ENCODE measurements around the gene TTC24. TPM values are rescaled to one million over a fixed set of nuclear protein-coding genes. Genes with fewer than 3 reads are reported as not detected.

TTC24 gene
- total RNA-seq, 4 donors from 2014 or later, result not detected

DNA sequence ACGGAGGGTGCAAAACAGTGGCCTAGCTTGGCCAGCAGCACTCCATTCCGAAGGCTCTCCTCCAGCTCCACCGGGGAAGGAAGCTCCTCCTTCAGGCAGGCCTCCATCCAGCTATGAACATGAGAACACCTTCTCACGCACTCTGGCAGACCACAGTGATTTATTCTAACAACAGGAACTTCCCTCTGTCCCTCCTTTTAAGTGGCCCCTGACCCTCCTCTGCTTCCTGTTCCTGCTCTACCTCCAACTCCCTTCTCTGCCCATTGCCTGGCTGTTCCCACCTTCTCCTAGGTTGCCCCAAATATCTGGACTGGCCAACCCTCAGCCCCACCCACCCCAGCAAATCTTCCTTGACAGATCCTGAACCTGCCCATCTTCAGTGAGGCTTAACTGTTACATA is 13.1 kb upstream of the TTC24 start:
- intact Hi-C loops (cut with DNase I; ENCODE audit: low total_unique reads) (no loop called here), in situ Hi-C loops (cut with MboI; ENCODE audit: low pct_ligation_motif_present in 1 of 4, low pct_unique_long_range_greater_than_20kb in 1 of 4, low sequenced_read_pairs in 3 of 4) (no loop called here)
- Histone ChIP-seq H3K27me3 (no peaks in the 10 kb centered on the region), H3K36me3 (no peaks in the 10 kb centered on the region), H3K27ac (no peak overlapping the region), H3K4me1 (peaks cover 0 to 15% (median 11%) of the 10 kb centered on the region in 4 donors), H3K9me3 (no peaks in the 10 kb centered on the region), H3K4me3 (no peak overlapping the region)
- no peak for DNase-seq
- TF ChIP-seq, protein P1, sequence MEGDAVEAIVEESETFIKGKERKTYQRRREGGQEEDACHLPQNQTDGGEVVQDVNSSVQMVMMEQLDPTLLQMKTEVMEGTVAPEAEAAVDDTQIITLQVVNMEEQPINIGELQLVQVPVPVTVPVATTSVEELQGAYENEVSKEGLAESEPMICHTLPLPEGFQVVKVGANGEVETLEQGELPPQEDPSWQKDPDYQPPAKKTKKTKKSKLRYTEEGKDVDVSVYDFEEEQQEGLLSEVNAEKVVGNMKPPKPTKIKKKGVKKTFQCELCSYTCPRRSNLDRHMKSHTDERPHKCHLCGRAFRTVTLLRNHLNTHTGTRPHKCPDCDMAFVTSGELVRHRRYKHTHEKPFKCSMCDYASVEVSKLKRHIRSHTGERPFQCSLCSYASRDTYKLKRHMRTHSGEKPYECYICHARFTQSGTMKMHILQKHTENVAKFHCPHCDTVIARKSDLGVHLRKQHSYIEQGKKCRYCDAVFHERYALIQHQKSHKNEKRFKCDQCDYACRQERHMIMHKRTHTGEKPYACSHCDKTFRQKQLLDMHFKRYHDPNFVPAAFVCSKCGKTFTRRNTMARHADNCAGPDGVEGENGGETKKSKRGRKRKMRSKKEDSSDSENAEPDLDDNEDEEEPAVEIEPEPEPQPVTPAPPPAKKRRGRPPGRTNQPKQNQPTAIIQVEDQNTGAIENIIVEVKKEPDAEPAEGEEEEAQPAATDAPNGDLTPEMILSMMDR (IDR thresholded peaks at IDR 0.05), result no peak
- TF ChIP-seq EP300 (IDR thresholded peaks at IDR 0.05; ENCODE audit: low read depth) (no peak), POLR2A (IDR thresholded peaks at IDR 0.05) (no peak), POLR2AphosphoS5 (IDR thresholded peaks at IDR 0.05) (no peak)
- WGBS, 2 donors (ENCODE audit: low coverage in 1 of 2), result 84 to 94% methylated on average over 3 to 4 of the region's 4 CpGs

- H3K4me3 ChIP-seq, result peak overlapping the region in 2 of 4 donors; percentile 44 to 51
- H3K27me3 ChIP-seq, result no peaks in the 10 kb centered on the region
- in situ Hi-C loops (cut with MboI; ENCODE audit: low pct_ligation_motif_present in 1 of 4, low pct_unique_long_range_greater_than_20kb in 1 of 4, low sequenced_read_pairs in 3 of 4), result no loop called here
- no peak for DNase-seq
- intact Hi-C loops (cut with DNase I; ENCODE audit: low total_unique reads), result no loop called here
- peaks cover 5 to 27% (median 20%) of the 10 kb centered on the region in 4 donors for H3K4me1 ChIP-seq
- H3K9me3 ChIP-seq, result no peaks in the 10 kb centered on the region
- 6 to 15% methylated on average over 3 to 4 of the region's 4 CpGs for WGBS, 2 donors (ENCODE audit: low coverage in 1 of 2)
- no peaks in the 10 kb centered on the region for H3K36me3 ChIP-seq
- H3K27ac ChIP-seq, result peak overlapping the region; percentile 67 to 73 (median 71)
- TF ChIP-seq POLR2AphosphoS5 (IDR thresholded peaks at IDR 0.05), result peak in 1 of 3 donors; percentile 24
- TF ChIP-seq POLR2A (IDR thresholded peaks at IDR 0.05), result no peak
- TF ChIP-seq, protein P1 (IDR thresholded peaks at IDR 0.05), result no peak
- TF ChIP-seq EP300 (IDR thresholded peaks at IDR 0.05; ENCODE audit: low read depth), result no peak
Measured at GRCh38 chr1:156571261-156571852, 8.2 kb upstream of the TTC24 start.

- H3K4me1 ChIP-seq, result peaks cover 5 to 27% (median 20%) of the 10 kb centered on the region in 4 donors
- TF ChIP-seq POLR2A (IDR thresholded peaks at IDR 0.05) (no peak), POLR2AphosphoS5 (IDR thresholded peaks at IDR 0.05) (peak; percentile 37 to 52 (median 49))
- TF ChIP-seq, protein P1 (IDR thresholded peaks at IDR 0.05), result no peak
- no peaks in the 10 kb centered on the region for H3K36me3 ChIP-seq
- DNase-seq, result peak; percentile 93
- no peaks in the 10 kb centered on the region for H3K9me3 ChIP-seq
- H3K4me3 ChIP-seq, result peak within 1 kb of the TSS in 3 of 4 donors; percentile 20 to 51 (median 44)
- no peaks in the 10 kb centered on the region for H3K27me3 ChIP-seq
- in situ Hi-C loops (cut with MboI; ENCODE audit: low pct_ligation_motif_present in 1 of 4, low pct_unique_long_range_greater_than_20kb in 1 of 4, low sequenced_read_pairs in 3 of 4) (no loop called here), intact Hi-C loops (cut with DNase I; ENCODE audit: low total_unique reads) (no loop called here)
- 2% methylated on average over 35 of the region's 38 CpGs; no CpG with 5 or more reads in 1 of the 2 donors for WGBS, 2 donors (ENCODE audit: low coverage in 1 of 2)
- peak within 1 kb of the TSS; percentile 67 to 73 (median 71) for H3K27ac ChIP-seq
Measured at GRCh38 chr1:156571919-156572662, 7.4 kb upstream of the TTC24 start, which contains the start of gene IQGAP3. IQGAP3 (minus strand) TSS chr1:156572565; CDS start chr1:156572529, 36 bp downstream.

- no peak for DNase-seq
- intact Hi-C loops (cut with DNase I; ENCODE audit: low total_unique reads) (no loop called here), in situ Hi-C loops (cut with MboI; ENCODE audit: low pct_ligation_motif_present in 1 of 4, low pct_unique_long_range_greater_than_20kb in 1 of 4, low sequenced_read_pairs in 3 of 4) (no loop called here)
- TF ChIP-seq, protein P1 (IDR thresholded peaks at IDR 0.05), result no peak
- TF ChIP-seq EP300 (IDR thresholded peaks at IDR 0.05; ENCODE audit: low read depth), result no peak
- TF ChIP-seq POLR2A (IDR thresholded peaks at IDR 0.05), result no peak
- TF ChIP-seq POLR2AphosphoS5 (IDR thresholded peaks at IDR 0.05), result no peak
- H3K4me3 ChIP-seq, result peak overlapping the region in 3 of 4 donors; percentile 20 to 51 (median 44)
- H3K27me3 ChIP-seq, result no peaks in the 10 kb centered on the region
- no peaks in the 10 kb centered on the region for H3K9me3 ChIP-seq
- peaks cover 5 to 27% (median 20%) of the 10 kb centered on the region in 4 donors for H3K4me1 ChIP-seq
- peak overlapping the region in 2 of 4 donors; percentile 67 to 73 for H3K27ac ChIP-seq
- WGBS, 2 donors (ENCODE audit: low coverage in 1 of 2), result 40 to 46% methylated on average over 4 to 10 of the region's 10 CpGs
- H3K36me3 ChIP-seq, result no peaks in the 10 kb centered on the region
Measured at GRCh38 chr1:156572663-156573018, 6.9 kb upstream of the TTC24 start.
